Epithelial cell of proximal tubule (primary cell): ENCODE results near the gene TUBB8. TPM values are rescaled to one million over a fixed set of nuclear protein-coding genes. Genes with fewer than 3 reads are reported as not detected.

Experiments
- DNase-seq: peaks from one replicate; pipeline ENCODE4 v3.0.0-alpha.2; 2011; ENCODE audit warnings: low read depth
- H3K4me3 ChIP-seq: 2 replicates; pipeline ENCODE4 v1.5.1; 2011; ENCODE audit warnings: low read depth, mild to moderate bottlenecking, low read length
- CTCF ChIP-seq: conservative IDR thresholded peaks from 2 replicates; pipeline ENCODE4 v1.5.1; 2012; ENCODE audit warnings: low read depth, mild to moderate bottlenecking, low read length
- total RNA-seq: library from RNA; depleted of rRNA; stranded (reverse); fragments of >200 nt; gene quantifications from 2 replicates; pipeline ENCODE4 v1.2.3, GENCODE V29; 2015

Gene TUBB8
- total RNA-seq, 1 donor from 2014 or later, result 2.1 TPM

GRCh38 chr10:90161-90560 lies 41.1 kb upstream of the TUBB8 start:
- no peak for TF ChIP-seq CTCF
- H3K4me3 ChIP-seq, result no peak overlapping the region
- DNase-seq, result no peak

- H3K4me3 ChIP-seq, result no peak overlapping the region
- no peak for TF ChIP-seq CTCF
- no peak for DNase-seq
These were observed 40.2 kb upstream of the TUBB8 start for GRCh38 chr10:89248-89647.

GRCh38 chr10:88253-88652 lies 39.2 kb upstream of the TUBB8 start:
- TF ChIP-seq CTCF, result no peak
- H3K4me3 ChIP-seq, result no peak overlapping the region
- DNase-seq, result no peak

GRCh38 chr10:87177-88080 lies 38.3 kb upstream of the TUBB8 start:
- no peak for DNase-seq
- no peak for TF ChIP-seq CTCF
- no peak overlapping the region for H3K4me3 ChIP-seq

- TF ChIP-seq CTCF, result no peak
- DNase-seq, result no peak
- H3K4me3 ChIP-seq, result no peak overlapping the region
These were observed 36.9 kb upstream of the TUBB8 start for GRCh38 chr10:86031-86430.

GRCh38 chr10:85044-85443 lies 35.9 kb upstream of the TUBB8 start:
- H3K4me3 ChIP-seq, result no peak overlapping the region
- no peak for DNase-seq
- no peak for TF ChIP-seq CTCF
